Esophagus squamous epithelium (tissue), 4 donors: Measurements from ENCODE around the gene ATAD2B.

Source experiments
- POLR2A ChIP-seq, 4 donors: fragments of 450-650 bp; IDR thresholded peaks; one replicate each; pipeline ENCODE4 v1.6.1; 2017; ENCODE audit warnings: antibody characterized with exemption in 4 of 4, mild to moderate bottlenecking in 4 of 4, moderate library complexity in 3 of 4
- TF ChIP-seq, protein P1 (sequence below), 6 experiments: fragments of 450-650 bp in 4 of 6; fragments of 200-600 bp in 2 of 6; sonication (generic) in 2 of 6; IDR thresholded peaks; one replicate each; pipeline ENCODE4 v1.5.1; 2016 to 2019; ENCODE audit warnings: antibody characterized with exemption in 6 of 6, mild to moderate bottlenecking in 4 of 6, moderate library complexity in 4 of 6

DNA sequence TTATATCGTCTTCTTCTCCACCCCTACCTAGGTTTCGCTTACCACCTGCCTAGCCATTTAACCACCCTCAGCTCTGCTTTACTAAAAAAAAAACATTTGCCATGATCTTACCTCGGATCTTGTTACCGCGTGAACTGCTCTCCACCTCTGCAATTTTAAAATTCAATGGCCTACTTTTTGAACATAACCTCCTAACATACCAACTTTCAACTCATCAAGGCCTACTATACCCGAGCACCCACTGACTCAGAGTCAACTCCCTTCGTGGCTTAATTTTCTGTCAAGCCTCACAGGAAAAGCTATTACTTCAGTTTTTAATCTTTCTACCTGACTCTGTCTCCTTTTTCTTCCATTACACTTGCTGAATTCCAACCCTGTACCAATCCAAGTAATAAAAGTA lies 55.7 kb downstream of the ATAD2B start:
- TF ChIP-seq, protein P1, sequence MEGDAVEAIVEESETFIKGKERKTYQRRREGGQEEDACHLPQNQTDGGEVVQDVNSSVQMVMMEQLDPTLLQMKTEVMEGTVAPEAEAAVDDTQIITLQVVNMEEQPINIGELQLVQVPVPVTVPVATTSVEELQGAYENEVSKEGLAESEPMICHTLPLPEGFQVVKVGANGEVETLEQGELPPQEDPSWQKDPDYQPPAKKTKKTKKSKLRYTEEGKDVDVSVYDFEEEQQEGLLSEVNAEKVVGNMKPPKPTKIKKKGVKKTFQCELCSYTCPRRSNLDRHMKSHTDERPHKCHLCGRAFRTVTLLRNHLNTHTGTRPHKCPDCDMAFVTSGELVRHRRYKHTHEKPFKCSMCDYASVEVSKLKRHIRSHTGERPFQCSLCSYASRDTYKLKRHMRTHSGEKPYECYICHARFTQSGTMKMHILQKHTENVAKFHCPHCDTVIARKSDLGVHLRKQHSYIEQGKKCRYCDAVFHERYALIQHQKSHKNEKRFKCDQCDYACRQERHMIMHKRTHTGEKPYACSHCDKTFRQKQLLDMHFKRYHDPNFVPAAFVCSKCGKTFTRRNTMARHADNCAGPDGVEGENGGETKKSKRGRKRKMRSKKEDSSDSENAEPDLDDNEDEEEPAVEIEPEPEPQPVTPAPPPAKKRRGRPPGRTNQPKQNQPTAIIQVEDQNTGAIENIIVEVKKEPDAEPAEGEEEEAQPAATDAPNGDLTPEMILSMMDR (IDR thresholded peaks at IDR 0.05): no peak
- TF ChIP-seq POLR2A (IDR thresholded peaks at IDR 0.05): no peak
